GM12801 (cell line): ENCODE measurements around the gene ZNF566.

ENCODE experiments used
- CTCF ChIP-seq: IDR thresholded peaks from one replicate; pipeline ENCODE4 v1.5.1; 2011; ENCODE audit warnings: control low read depth; ENCODE audit not compliant: insufficient read length; ENCODE audit errors: extremely low read depth

Gene ZNF566

GRCh38 chr19:36401475-36401874 lies 87.9 kb downstream of the ZNF566 start:
- TF ChIP-seq CTCF: no peak

GRCh38 chr19:36398571-36398970 lies 90.8 kb downstream of the ZNF566 start:
- no peak for TF ChIP-seq CTCF
